A673 (cell line): ENCODE measurements around the gene LTB4R. TPM values are rescaled to one million over a fixed set of nuclear protein-coding genes. Genes with fewer than 3 reads are reported as not detected.

ENCODE experiments used
- BruUV-seq: library from RNA; stranded (reverse); fragments of 400-500 nt; replicated peaks from 2 replicates; lab custom pipeline; 2021; lab: Mats Ljungman, UMichigan
- CTCF ChIA-PET: fragments of 300-600 bp; sonication (Branson Sonifier 250); formaldehyde crosslinking; loops from one replicate; lab custom pipeline; 2022; ENCODE audit warnings: antibody characterized with exemption; lab: Charles Lee
- POLR2A ChIA-PET: fragments of 300-600 bp; sonication (Branson Sonifier 250); formaldehyde crosslinking; loops from one replicate; lab custom pipeline; 2022; ENCODE audit warnings: antibody characterized with exemption; ENCODE audit not compliant: low non-redundant PET; lab: Charles Lee
- DNase-seq: peaks from one replicate; pipeline ENCODE4 v3.0.0-alpha.2; 2015; ENCODE audit warnings: low spot score
- H3K27ac ChIP-seq: fragments of 200-600 bp; sonication (generic); 2 replicates; pipeline ENCODE4 v1.5.1; 2016; ENCODE audit warnings: mixed run types, low read depth, mild to moderate bottlenecking, mixed read lengths, antibody characterized with exemption, low read length; ENCODE audit not compliant: poor library complexity, severe bottlenecking
- H3K27me3 ChIP-seq: fragments of 200-600 bp; sonication (generic); replicated peaks from 2 replicates; pipeline ENCODE4 v1.6.1; 2017; ENCODE audit warnings: mixed run types, low read depth, mild to moderate bottlenecking, mixed read lengths, antibody characterized with exemption, low read length; ENCODE audit not compliant: insufficient read depth, poor library complexity
- H3K36me3 ChIP-seq: fragments of 200-600 bp; sonication (generic); 2 replicates; pipeline ENCODE4 v1.6.1; 2016; ENCODE audit warnings: mixed run types, mild to moderate bottlenecking, mixed read lengths, antibody characterized with exemption, low read length; ENCODE audit not compliant: insufficient read depth, poor library complexity, severe bottlenecking
- H3K4me1 ChIP-seq: fragments of 200-600 bp; sonication (generic); 2 replicates; pipeline ENCODE4 v1.6.1; 2017; ENCODE audit warnings: mixed run types, mild to moderate bottlenecking, mixed read lengths, antibody characterized with exemption, low read length; ENCODE audit not compliant: insufficient read depth, poor library complexity, severe bottlenecking
- H3K4me3 ChIP-seq: fragments of 200-600 bp; sonication (generic); 2 replicates; pipeline ENCODE4 v1.5.1; 2016; ENCODE audit warnings: low read depth, mixed run types, mild to moderate bottlenecking, mixed read lengths, low read length; ENCODE audit not compliant: poor library complexity, severe bottlenecking
- H3K9me3 ChIP-seq: fragments of 200-600 bp; sonication (generic); 2 replicates; pipeline ENCODE4 v1.6.1; 2016; ENCODE audit warnings: mixed run types, low read depth, mild to moderate bottlenecking, mixed read lengths, antibody characterized with exemption, low read length; ENCODE audit not compliant: poor library complexity, severe bottlenecking
- CTCF ChIP-seq: fragments of 300-800, 200-600 bp; sonication (generic); conservative IDR thresholded peaks from 2 replicates; pipeline ENCODE4 v1.5.1; 2017; ENCODE audit warnings: low read depth, mild to moderate bottlenecking, antibody characterized with exemption, low read length, moderate library complexity, mixed read lengths
- EZH2 ChIP-seq: fragments of 200-600 bp; sonication (generic); IDR thresholded peaks from 2 replicates; pipeline ENCODE4 v1.6.1; 2017; ENCODE audit warnings: borderline replicate concordance, low read depth, mild to moderate bottlenecking, mixed read lengths, antibody characterized with exemption, low read length; ENCODE audit not compliant: poor library complexity, severe bottlenecking
- intact Hi-C: fragments of 100-400 bp; cut with micrococcal nuclease; formaldehyde crosslinking; loops from one replicate; pipeline ENCODE4 v1.10.0; 2022; ENCODE audit not compliant: unreplicated experiment
- total RNA-seq: library from RNA; stranded (reverse); gene quantifications from 2 replicates; pipeline ENCODE4 v1.2.3, GENCODE V29; 2021

The LTB4R gene
- total RNA-seq, 1 experiment from 2014 or later, result 6.6 TPM

- intact Hi-C loops, result no loop called here
- TF ChIP-seq CTCF, result no peak
- TF ChIP-seq EZH2, result no peak
- BruUV-seq, result no TSS peak
- POLR2A ChIA-PET, result no interaction called here
- no peak overlapping the region for H3K27ac ChIP-seq
- no peaks in the 10 kb centered on the region for H3K9me3 ChIP-seq
- CTCF ChIA-PET, result no interaction called here
- no peak overlapping the region for H3K4me3 ChIP-seq
- no peak for DNase-seq
- no peaks in the 10 kb centered on the region for H3K27me3 ChIP-seq
- H3K4me1 ChIP-seq, result peaks cover 13% of the 10 kb centered on the region
- H3K36me3 ChIP-seq, result peaks cover 6% of the 10 kb centered on the region
These were observed 1.6 kb downstream of the LTB4R start for GRCh38 chr14:24312736-24313507.

GRCh38 chr14:24313913-24314312 lies 2.6 kb downstream of the LTB4R start:
- intact Hi-C loops, result no loop called here
- no peak for DNase-seq
- H3K9me3 ChIP-seq, result no peaks in the 10 kb centered on the region
- H3K27me3 ChIP-seq, result no peaks in the 10 kb centered on the region
- BruUV-seq, result no TSS peak
- H3K27ac ChIP-seq, result no peak overlapping the region
- ChIA-PET POLR2A (interaction anchor here (0.6 kb wide), 1 partner anchor 139 kb away, joined by 3 read pairs; no protein-coding TSS in a partner anchor), CTCF (no interaction called here)
- TF ChIP-seq EZH2, result no peak
- TF ChIP-seq CTCF, result no peak
- H3K4me1 ChIP-seq, result peaks cover 13% of the 10 kb centered on the region
- no peak overlapping the region for H3K4me3 ChIP-seq
- peaks cover 1% of the 10 kb centered on the region for H3K36me3 ChIP-seq

GRCh38 chr14:24314377-24315193 lies 3.3 kb downstream of the LTB4R start:
- POLR2A ChIA-PET, result interaction anchor here (0.6 kb wide), 1 partner anchor 140 kb away, joined by 3 read pairs; no protein-coding TSS in a partner anchor
- H3K4me1 ChIP-seq, result peaks cover 13% of the 10 kb centered on the region
- no peaks in the 10 kb centered on the region for H3K9me3 ChIP-seq
- DNase-seq, result no peak
- CTCF ChIA-PET, result no interaction called here
- H3K36me3 ChIP-seq, result no peaks in the 10 kb centered on the region
- BruUV-seq, result no TSS peak
- no peaks in the 10 kb centered on the region for H3K27me3 ChIP-seq
- H3K27ac ChIP-seq, result no peak overlapping the region
- intact Hi-C loops, result no loop called here
- H3K4me3 ChIP-seq, result no peak overlapping the region
- TF ChIP-seq CTCF (no peak), EZH2 (no peak)
